H1 (cell line): Measurements from ENCODE around the gene CCR1. TPM values are rescaled to one million over a fixed set of nuclear protein-coding genes. Genes with fewer than 3 reads are reported as not detected.

Experiments
- SP1 ChIP-seq: IDR thresholded peaks from 2 replicates; pipeline ENCODE4 v1.6.1; 2011; ENCODE audit warnings: low read depth, low read length
- polyA plus RNA-seq, 7 experiments: library from polyadenylated mRNA; depleted of rRNA in 3 of 7; stranded (reverse) in 5 of 7; unstranded in 2 of 7; fragments of >200 nt in 5 of 7; fragments of 200-250 nt in 2 of 7; gene quantifications; 1 replicate in 5 of 7; 2 replicates in 1 of 7; 4 replicates in 1 of 7; pipeline versions ENCODE4 v1.2.1 to v1.2.3, GENCODE V29; 2011 to 2013; ENCODE audit warnings: missing spikeins in 2 of 7, mixed read lengths in 2 of 7
- total RNA-seq: library from RNA; stranded (reverse); fragmentation: NEBNext Ultra II Directional; extraction: Animal tissue kit (Norgen Biotek cat#: 25700); gene quantifications from 2 replicates; pipeline ENCODE4 v1.2.1, GENCODE V29; 2021
- TF ChIP-seq, protein P1 (sequence below): IDR thresholded peaks from 2 replicates; pipeline ENCODE4 v1.6.1; 2011; ENCODE audit warnings: low read length, improper control_type of control experiment

Gene CCR1
- total and polyA plus RNA-seq, 2 of the 8 experiments (the other 6 are each of a cell fraction or from before 2014, with no cell fraction given) = not detected

- TF ChIP-seq, protein P1, sequence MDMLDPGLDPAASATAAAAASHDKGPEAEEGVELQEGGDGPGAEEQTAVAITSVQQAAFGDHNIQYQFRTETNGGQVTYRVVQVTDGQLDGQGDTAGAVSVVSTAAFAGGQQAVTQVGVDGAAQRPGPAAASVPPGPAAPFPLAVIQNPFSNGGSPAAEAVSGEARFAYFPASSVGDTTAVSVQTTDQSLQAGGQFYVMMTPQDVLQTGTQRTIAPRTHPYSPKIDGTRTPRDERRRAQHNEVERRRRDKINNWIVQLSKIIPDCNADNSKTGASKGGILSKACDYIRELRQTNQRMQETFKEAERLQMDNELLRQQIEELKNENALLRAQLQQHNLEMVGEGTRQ = no peak
- no peak for TF ChIP-seq SP1
Observed at GRCh38 chr3:46233194-46233593, 25.1 kb upstream of the CCR1 start (continued).
